ENCODE data around the gene IQCH. TPM values are rescaled to one million over a fixed set of nuclear protein-coding genes. Genes with fewer than 3 reads are reported as not detected.
"Not testable (repeated sequence)": the region's sequence is repeated elsewhere in the genome, so short reads cannot be mapped to it uniquely, and the experiment has no call there.

IQCH gene
- total and polyA plus RNA-seq, 9 of the 15 experiments (the other 6 are each of a cell fraction or from before 2014, with no cell fraction given), result 1.8 to 3.9 (median 2.7) TPM

DNA sequence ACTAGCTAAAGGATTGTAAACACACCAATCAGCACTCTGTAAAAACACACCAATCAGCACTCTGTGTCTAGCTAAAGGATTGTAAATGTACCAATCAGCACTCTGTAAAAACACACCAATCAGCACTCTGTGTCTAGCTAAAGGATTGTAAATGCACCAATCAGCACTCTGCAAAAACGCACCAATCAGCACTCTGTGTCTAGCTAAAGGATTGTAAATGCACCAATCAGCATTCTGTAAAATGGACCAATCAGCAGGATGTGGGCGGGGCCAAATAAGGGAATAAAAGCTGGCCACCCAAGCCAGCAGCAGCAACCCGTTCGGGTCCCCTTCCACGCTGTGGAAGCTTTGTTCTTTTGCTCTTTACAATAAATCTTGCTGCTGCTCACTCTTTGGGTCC lies 8.0 kb upstream of the IQCH start:
- FAIRE-seq; H3K4me1 ChIP-seq (replicated peaks in 1 of 2; ENCODE audit: control insufficient read depth in 2 of 2, insufficient read depth in 2 of 2, low read length in 2 of 2); H3K9me3 ChIP-seq (replicated peaks; ENCODE audit: control insufficient read depth, insufficient read depth, low read depth, low read length); intact Hi-C loops (cut with micrococcal nuclease); H3K9ac ChIP-seq (ENCODE audit: insufficient read depth in 1 of 2, low read depth in 2 of 2, low read length in 2 of 2); H3K4me2 ChIP-seq (ENCODE audit: insufficient read depth, low read length); H3K27me3 ChIP-seq (ENCODE audit: control insufficient read depth in 2 of 2, insufficient read depth in 2 of 2, low read length in 2 of 2); H2AFZ ChIP-seq (ENCODE audit: low read depth, low read length); BruUV-seq (replicated peaks); H3K4me3 ChIP-seq; H3K27ac ChIP-seq (ENCODE audit: extremely low read depth, low read depth, low read length); H4K20me1 ChIP-seq (replicated peaks; ENCODE audit: control insufficient read depth, insufficient read depth, low read length); ATAC-seq; in situ Hi-C loops (cut with MboI); POLR2A ChIA-PET; CTCF ChIA-PET (ENCODE audit: low intra/inter-chr PET ratio); DNase-seq (ENCODE audit: extremely low read depth in 1 of 4, low spot score in 3 of 4); H3K9me1 ChIP-seq (ENCODE audit: control insufficient read depth, insufficient read depth, low read length); TF ChIP-seq FOXM1 (CRISPR knock-in tag; IDR thresholded peaks at IDR 0.05; ENCODE audit: low read depth): not testable (repeated sequence)
- H3K36me3 ChIP-seq (ENCODE audit: control insufficient read depth, insufficient read depth, low read length), result peaks cover 46% of the 10 kb centered on the region
- peaks cover 89% of the 10 kb centered on the region for H3K79me2 ChIP-seq (ENCODE audit: control insufficient read depth, insufficient read depth, low read length)
- 90% methylated on average over 5 of the region's 5 CpGs for WGBS (ENCODE audit: insufficient coverage, low coverage, missing lambda C conversion rate)
- TF ChIP-seq C11orf30 (IDR thresholded peaks at IDR 0.05; ENCODE audit: low read depth) (peak; percentile 77), FOXM1 (IDR thresholded peaks at IDR 0.05; ENCODE audit: low read depth) (peak; percentile 42; the same call in 1 of the 2 replicates), KDM1A (IDR thresholded peaks at IDR 0.05) (0 out of 4 replicates have a peak, but pooled peaks of 1 of the 2 experiments have one; percentile 9), EP400 (IDR thresholded peaks at IDR 0.05) (peak; percentile 15; the same call in 1 of the 2 replicates), ZNF316 (IDR thresholded peaks at IDR 0.05) (peak; percentile 94), NFYB (IDR thresholded peaks at IDR 0.05; ENCODE audit: extremely low read depth, insufficient read length) (peak; percentile 76), CC2D1A (IDR thresholded peaks at IDR 0.05) (peak; percentile 95), RBM25 (IDR thresholded peaks at IDR 0.05; ENCODE audit: low read depth, low read length, severe bottlenecking) (peak; percentile 73), MLLT1 (IDR thresholded peaks at IDR 0.05) (peak in 1 of 2 experiments; percentile 34; a peak in 1 of 4 replicates), MBD2 (IDR thresholded peaks at IDR 0.05; ENCODE audit: borderline replicate concordance, low read depth) (peak; percentile 79; the same call in 1 of the 2 replicates), FOS (IDR thresholded peaks at IDR 0.05; ENCODE audit: extremely low read depth, insufficient read length) (peak; percentile 5), SP1 (CRISPR knock-in tag; IDR thresholded peaks at IDR 0.05) (peak; percentile 80; the same call in 1 of the 2 replicates)
- TF ChIP-seq, protein P1, sequence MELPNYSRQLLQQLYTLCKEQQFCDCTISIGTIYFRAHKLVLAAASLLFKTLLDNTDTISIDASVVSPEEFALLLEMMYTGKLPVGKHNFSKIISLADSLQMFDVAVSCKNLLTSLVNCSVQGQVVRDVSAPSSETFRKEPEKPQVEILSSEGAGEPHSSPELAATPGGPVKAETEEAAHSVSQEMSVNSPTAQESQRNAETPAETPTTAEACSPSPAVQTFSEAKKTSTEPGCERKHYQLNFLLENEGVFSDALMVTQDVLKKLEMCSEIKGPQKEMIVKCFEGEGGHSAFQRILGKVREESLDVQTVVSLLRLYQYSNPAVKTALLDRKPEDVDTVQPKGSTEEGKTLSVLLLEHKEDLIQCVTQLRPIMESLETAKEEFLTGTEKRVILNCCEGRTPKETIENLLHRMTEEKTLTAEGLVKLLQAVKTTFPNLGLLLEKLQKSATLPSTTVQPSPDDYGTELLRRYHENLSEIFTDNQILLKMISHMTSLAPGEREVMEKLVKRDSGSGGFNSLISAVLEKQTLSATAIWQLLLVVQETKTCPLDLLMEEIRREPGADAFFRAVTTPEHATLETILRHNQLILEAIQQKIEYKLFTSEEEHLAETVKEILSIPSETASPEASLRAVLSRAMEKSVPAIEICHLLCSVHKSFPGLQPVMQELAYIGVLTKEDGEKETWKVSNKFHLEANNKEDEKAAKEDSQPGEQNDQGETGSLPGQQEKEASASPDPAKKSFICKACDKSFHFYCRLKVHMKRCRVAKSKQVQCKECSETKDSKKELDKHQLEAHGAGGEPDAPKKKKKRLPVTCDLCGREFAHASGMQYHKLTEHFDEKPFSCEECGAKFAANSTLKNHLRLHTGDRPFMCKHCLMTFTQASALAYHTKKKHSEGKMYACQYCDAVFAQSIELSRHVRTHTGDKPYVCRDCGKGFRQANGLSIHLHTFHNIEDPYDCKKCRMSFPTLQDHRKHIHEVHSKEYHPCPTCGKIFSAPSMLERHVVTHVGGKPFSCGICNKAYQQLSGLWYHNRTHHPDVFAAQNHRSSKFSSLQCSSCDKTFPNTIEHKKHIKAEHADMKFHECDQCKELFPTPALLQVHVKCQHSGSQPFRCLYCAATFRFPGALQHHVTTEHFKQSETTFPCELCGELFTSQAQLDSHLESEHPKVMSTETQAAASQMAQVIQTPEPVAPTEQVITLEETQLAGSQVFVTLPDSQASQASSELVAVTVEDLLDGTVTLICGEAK (IDR thresholded peaks at IDR 0.05), result 0 out of 2 replicates have a peak, but pooled peaks have one; percentile 26
- TF ChIP-seq, protein P1 (CRISPR knock-in tag; IDR thresholded peaks at IDR 0.05), result not testable (repeated sequence)

Measured in K562 (cell line).